Stomach (tissue), 4 donors: Measurements from ENCODE around the gene CDK3.

Source experiments
- CTCF ChIP-seq, 7 experiments: fragments of 450-650 bp in 4 of 7; fragments of 200-600 bp in 3 of 7; sonication (generic) in 3 of 7; IDR thresholded peaks; one replicate each; pipeline ENCODE4 v1.5.1; 2016 to 2019; ENCODE audit warnings: antibody characterized with exemption in 7 of 7, control low read depth in 2 of 7, mild to moderate bottlenecking in 1 of 7
- EP300 ChIP-seq: sonication (generic); formaldehyde crosslinking; IDR thresholded peaks from one replicate; pipeline ENCODE4 v1.6.1; 2017; ENCODE audit warnings: antibody characterized with exemption
- POLR2A ChIP-seq, 4 donors: fragments of 450-650 bp; IDR thresholded peaks; one replicate each; pipeline ENCODE4 v1.6.1; 2016; ENCODE audit warnings: antibody characterized with exemption in 4 of 4, control low read depth in 2 of 4, mild to moderate bottlenecking in 1 of 4, moderate library complexity in 1 of 4
- POLR2AphosphoS5 ChIP-seq, 3 donors: sonication (generic); formaldehyde crosslinking; IDR thresholded peaks; one replicate each; pipeline ENCODE4 v1.6.1; 2016; ENCODE audit warnings: antibody characterized with exemption in 3 of 3

- TF ChIP-seq CTCF (IDR thresholded peaks at IDR 0.05) (no peak), POLR2A (IDR thresholded peaks at IDR 0.05) (no peak), EP300 (no peak), POLR2AphosphoS5 (IDR thresholded peaks at IDR 0.05) (no peak)
These were observed 49.6 kb upstream of the CDK3 start for GRCh38 chr17:75950855-75951554.
